ENCODE measurements around the gene PEX1.
"Not testable (repeated sequence)": the region's sequence is repeated elsewhere in the genome, so short reads cannot be mapped to it uniquely, and the experiment has no call there.

The PEX1 gene

GRCh38 chr7:92528188-92528957 is at the start of gene PEX1, which contains the start of gene RBM48:
TSS of gene PEX1 (minus strand) at chr7:92528520. CDS start at chr7:92528435, 85 bp downstream.
TSS of gene RBM48 (plus strand) at chr7:92528795. CDS start at chr7:92528814, 19 bp downstream.
- DNase-seq (ENCODE audit: low read depth), result peak; percentile 99

GRCh38 chr7:92576296-92576695 is 48.0 kb upstream of the PEX1 start:
- DNase-seq (ENCODE audit: low read depth), result no peak

- DNase-seq (ENCODE audit: low read depth), result no peak
Observed at GRCh38 chr7:92569137-92569536, 40.8 kb upstream of the PEX1 start.

- no peak for DNase-seq (ENCODE audit: low read depth)
Observed at GRCh38 chr7:92567460-92567859, 39.1 kb upstream of the PEX1 start.

- no peak for DNase-seq (ENCODE audit: low read depth)
Observed at GRCh38 chr7:92563345-92563744, 35.0 kb upstream of the PEX1 start.

GRCh38 chr7:92560602-92561001 is 32.3 kb upstream of the PEX1 start:
- DNase-seq (ENCODE audit: low read depth), result no peak

- no peak for DNase-seq (ENCODE audit: low read depth)
Observed at GRCh38 chr7:92557808-92558362, 29.6 kb upstream of the PEX1 start.

GRCh38 chr7:92557249-92557648 is 28.9 kb upstream of the PEX1 start:
- no peak for DNase-seq (ENCODE audit: low read depth)

- DNase-seq (ENCODE audit: low read depth), result no peak
Observed at GRCh38 chr7:92550194-92550593, 21.9 kb upstream of the PEX1 start.

- DNase-seq (ENCODE audit: low read depth), result no peak
Observed at GRCh38 chr7:92547579-92547978, 19.3 kb upstream of the PEX1 start.

GRCh38 chr7:92546856-92547497 is 18.7 kb upstream of the PEX1 start:
- DNase-seq (ENCODE audit: low read depth), result no peak

GRCh38 chr7:92545116-92545515 is 16.8 kb upstream of the PEX1 start:
- not testable (repeated sequence) for DNase-seq (ENCODE audit: low read depth)

GRCh38 chr7:92543542-92543941 is 15.2 kb upstream of the PEX1 start:
- DNase-seq (ENCODE audit: low read depth), result not testable (repeated sequence)

- DNase-seq (ENCODE audit: low read depth), result no peak
Observed at GRCh38 chr7:92534572-92534971, 6.3 kb upstream of the PEX1 start.

GRCh38 chr7:92528958-92529264 is 591 bp upstream of the PEX1 start:
- no peak for DNase-seq (ENCODE audit: low read depth)

GRCh38 chr7:92527300-92528187 is 776 bp downstream of the PEX1 start:
- peak; percentile 19 for DNase-seq (ENCODE audit: low read depth)

GRCh38 chr7:92523110-92523509 is 5.2 kb downstream of the PEX1 start:
- no peak for DNase-seq (ENCODE audit: low read depth)

GRCh38 chr7:92520024-92520423 is 8.3 kb downstream of the PEX1 start:
- DNase-seq (ENCODE audit: low read depth), result no peak

- peak; percentile 48 for DNase-seq (ENCODE audit: low read depth)
Observed at GRCh38 chr7:92517631-92518030, 10.7 kb downstream of the PEX1 start.

GRCh38 chr7:92513167-92513902 is 15.0 kb downstream of the PEX1 start:
- DNase-seq (ENCODE audit: low read depth), result no peak

GRCh38 chr7:92508946-92509345 is 19.4 kb downstream of the PEX1 start:
- DNase-seq (ENCODE audit: low read depth), result no peak

- DNase-seq (ENCODE audit: low read depth), result no peak
Observed at GRCh38 chr7:92506363-92506762, 22.0 kb downstream of the PEX1 start.
